Upper lobe of right lung (tissue), 1 donor: ENCODE results near the gene SNED1. TPM values are rescaled to one million over a fixed set of nuclear protein-coding genes. Genes with fewer than 3 reads are reported as not detected.

Experiments
- ATAC-seq: fragments of 200-7000 bp; cut with Tn5 transposase; one replicate; pipeline ENCODE4 v1.9.1; 2020; ENCODE audit warnings: mild to moderate bottlenecking, moderate library complexity
- DNase-seq: peaks from one replicate; pipeline ENCODE4 v3.0.0-alpha.2; 2020
- H3K27ac ChIP-seq: fragments of 200-600 bp; one replicate; pipeline ENCODE4 v1.8.0; 2022
- H3K27me3 ChIP-seq: fragments of 200-600 bp; one replicate; pipeline ENCODE4 v1.8.0; 2022; ENCODE audit warnings: mild to moderate bottlenecking
- H3K36me3 ChIP-seq: fragments of 200-600 bp; one replicate; pipeline ENCODE4 v1.8.0; 2022
- H3K4me1 ChIP-seq: fragments of 200-600 bp; one replicate; pipeline ENCODE4 v1.8.0; 2022
- H3K4me3 ChIP-seq: fragments of 200-600 bp; one replicate; pipeline ENCODE4 v1.8.0; 2022; ENCODE audit warnings: mild to moderate bottlenecking
- H3K9me3 ChIP-seq: fragments of 200-600 bp; one replicate; pipeline ENCODE4 v1.8.0; 2022
- CTCF ChIP-seq: fragments of 200-600 bp; IDR thresholded peaks from one replicate; pipeline ENCODE4 v1.8.0; 2022; ENCODE audit warnings: antibody characterized with exemption
- intact Hi-C: fragments of 100-400 bp; cut with DNase I; formaldehyde crosslinking; loops from one replicate; pipeline ENCODE4 v1.11.0; 2022
- total RNA-seq: library from RNA; stranded (reverse); fragmentation: NEBNext Ultra II Directional; extraction: Animal tissue kit (Norgen Biotek cat#: 25700); gene quantifications from one replicate; pipeline ENCODE4 v1.2.1, GENCODE V29; 2021
- donor health status: DM: no; HTN: yes; CAD: no; lungs with severe emphysema.

Gene SNED1
- total RNA-seq, 1 donor from 2014 or later: 38.4 TPM

- Histone ChIP-seq H3K9me3 (no peaks in the 10 kb centered on the region), H3K27me3 (no peaks in the 10 kb centered on the region), H3K27ac (no peak overlapping the region), H3K4me3 (no peak overlapping the region), H3K4me1 (no peaks in the 10 kb centered on the region), H3K36me3 (peaks cover 5% of the 10 kb centered on the region)
- intact Hi-C loops: no loop called here
- no peak for ATAC-seq
- no peak for TF ChIP-seq CTCF
- peak; percentile 27 for DNase-seq
Observed at GRCh38 chr2:241020201-241020600, 21.8 kb downstream of the SNED1 start.

GRCh38 chr2:241020629-241021190, 22.3 kb downstream of the SNED1 start:
- peaks cover 5% of the 10 kb centered on the region for H3K36me3 ChIP-seq
- no peaks in the 10 kb centered on the region for H3K4me1 ChIP-seq
- ATAC-seq: no peak
- no peak overlapping the region for H3K4me3 ChIP-seq
- peak; percentile 35 for DNase-seq
- H3K27ac ChIP-seq: no peak overlapping the region
- peaks cover 5% of the 10 kb centered on the region for H3K9me3 ChIP-seq
- H3K27me3 ChIP-seq: no peaks in the 10 kb centered on the region
- TF ChIP-seq CTCF: no peak
- intact Hi-C loops: no loop called here

- Histone ChIP-seq H3K27me3 (no peaks in the 10 kb centered on the region), H3K27ac (no peak overlapping the region), H3K4me3 (no peak overlapping the region), H3K4me1 (no peaks in the 10 kb centered on the region), H3K36me3 (peaks cover 4% of the 10 kb centered on the region), H3K9me3 (peaks cover 11% of the 10 kb centered on the region)
- intact Hi-C loops: no loop called here
- DNase-seq: no peak
- no peak for TF ChIP-seq CTCF
- ATAC-seq: no peak
Observed at GRCh38 chr2:241025639-241026038, 27.2 kb downstream of the SNED1 start.

DNA sequence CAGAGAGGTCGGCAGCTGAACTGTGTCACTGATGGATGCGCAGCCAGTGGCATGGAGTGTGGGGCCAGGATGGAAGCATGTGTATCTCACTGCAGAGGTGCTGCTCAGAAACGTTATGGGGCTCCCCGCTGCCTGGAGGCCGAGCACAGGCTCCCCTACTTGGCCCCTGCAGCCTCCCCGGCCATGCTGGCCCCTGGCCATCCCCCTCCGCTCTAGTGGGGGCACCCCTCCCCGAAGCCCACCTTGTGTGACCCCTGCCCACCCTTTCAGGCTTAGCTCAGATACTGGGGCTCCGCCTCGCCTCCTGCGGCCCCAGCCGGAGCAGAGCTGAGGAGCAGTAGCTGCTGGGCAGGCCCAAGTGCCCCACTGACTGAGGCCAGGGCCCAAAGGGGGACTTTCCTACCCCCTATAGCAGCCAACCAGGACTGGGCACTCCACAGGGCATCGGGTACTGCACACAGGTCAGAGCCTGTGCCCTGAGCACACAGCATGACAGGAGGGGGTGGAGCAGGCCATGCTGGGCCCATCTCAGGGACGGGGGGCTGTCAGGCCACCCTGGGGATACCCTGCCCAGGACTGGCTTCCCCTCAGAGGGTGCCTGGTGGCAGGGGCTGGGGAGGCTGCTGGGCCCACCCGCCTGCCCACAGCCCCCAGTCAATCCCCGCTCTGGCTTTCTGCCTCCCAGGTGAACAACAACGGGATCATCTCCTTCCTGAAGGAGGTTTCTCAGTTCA, 31.3 kb downstream of the SNED1 start:
- H3K9me3 ChIP-seq: peaks cover 11% of the 10 kb centered on the region
- no peak overlapping the region for H3K4me3 ChIP-seq
- no peak overlapping the region for H3K27ac ChIP-seq
- H3K27me3 ChIP-seq: no peaks in the 10 kb centered on the region
- H3K36me3 ChIP-seq: peaks cover 36% of the 10 kb centered on the region
- no peak for TF ChIP-seq CTCF
- no peaks in the 10 kb centered on the region for H3K4me1 ChIP-seq
- ATAC-seq: peak; percentile 15
- peak; percentile 53 for DNase-seq
- intact Hi-C loops: no loop called here

DNA sequence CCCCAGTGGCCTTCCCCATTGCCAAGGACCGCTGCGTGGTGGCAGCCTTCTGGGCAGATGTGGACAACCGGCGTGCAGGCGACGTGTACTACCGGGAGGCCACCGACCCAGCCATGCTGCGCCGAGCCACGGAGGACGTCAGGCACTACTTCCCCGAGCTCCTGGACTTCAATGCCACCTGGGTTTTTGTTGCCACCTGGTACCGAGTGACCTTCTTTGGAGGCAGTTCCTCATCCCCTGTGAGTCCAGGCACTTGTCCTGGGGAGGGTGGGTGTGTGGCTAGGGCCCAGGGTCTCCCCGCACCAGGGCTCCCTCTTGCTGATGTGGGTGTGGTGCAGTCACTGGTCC, 31.9 kb downstream of the SNED1 start:
- H3K4me3 ChIP-seq: no peak overlapping the region
- peaks cover 36% of the 10 kb centered on the region for H3K36me3 ChIP-seq
- intact Hi-C loops: no loop called here
- H3K27me3 ChIP-seq: no peaks in the 10 kb centered on the region
- H3K9me3 ChIP-seq: peaks cover 11% of the 10 kb centered on the region
- ATAC-seq (peak; percentile 5), DNase-seq (no peak)
- no peak overlapping the region for H3K27ac ChIP-seq
- TF ChIP-seq CTCF: no peak
- H3K4me1 ChIP-seq: no peaks in the 10 kb centered on the region
